Liver (tissue), 9 donors: Measurements from ENCODE around the gene NABP2. TPM values are rescaled to one million over a fixed set of nuclear protein-coding genes. Genes with fewer than 3 reads are reported as not detected.

Experiments
- DNase-seq: peaks from one replicate; pipeline ENCODE4 v3.0.0-alpha.2; 2017; ENCODE audit warnings: low spot score
- H3K27ac ChIP-seq, 2 donors: one replicate each; pipeline ENCODE4 v1.7.0; 2013; ENCODE audit warnings: inconsistent platforms in 2 of 2, low read length in 2 of 2, control low read depth in 1 of 2, low read depth in 1 of 2, mild to moderate bottlenecking in 1 of 2
- H3K27me3 ChIP-seq, 4 donors: one replicate each; pipeline versions ENCODE4 v1.6.1 to v1.7.0; 2013; ENCODE audit warnings: low read length in 3 of 4, inconsistent platforms in 1 of 4, mild to moderate bottlenecking in 1 of 4, moderate library complexity in 1 of 4; ENCODE audit not compliant: control insufficient read depth in 4 of 4, insufficient read depth in 4 of 4
- H3K36me3 ChIP-seq, 4 donors: one replicate each; pipeline versions ENCODE4 v1.6.1 to v1.7.0; 2013; ENCODE audit warnings: low read length in 3 of 4, mild to moderate bottlenecking in 3 of 4, low read depth in 1 of 4, moderate library complexity in 1 of 4; ENCODE audit not compliant: control insufficient read depth in 4 of 4, insufficient read depth in 3 of 4
- H3K4me1 ChIP-seq, 4 donors: one replicate each; pipeline versions ENCODE4 v1.6.1 to v1.7.0; 2013; ENCODE audit warnings: low read length in 3 of 4, mild to moderate bottlenecking in 3 of 4, moderate library complexity in 1 of 4; ENCODE audit not compliant: control insufficient read depth in 4 of 4, insufficient read depth in 4 of 4
- H3K4me3 ChIP-seq, 3 donors: one replicate each; pipeline versions ENCODE4 v1.6.1 to v1.7.0; 2013; ENCODE audit warnings: low read length in 3 of 3, control low read depth in 1 of 3, low read depth in 1 of 3, mild to moderate bottlenecking in 1 of 3
- H3K9ac ChIP-seq, 2 donors: one replicate each; pipeline ENCODE4 v1.7.0; 2013; ENCODE audit warnings: low read length in 2 of 2, mild to moderate bottlenecking in 2 of 2, moderate library complexity in 2 of 2, control low read depth in 1 of 2, low read depth in 1 of 2
- H3K9me3 ChIP-seq, 4 donors: one replicate each; pipeline versions ENCODE4 v1.6.1 to v1.7.0; 2013; ENCODE audit warnings: low read length in 3 of 4; ENCODE audit not compliant: control insufficient read depth in 4 of 4
- EGR1 ChIP-seq, 2 donors: IDR thresholded peaks; 2 replicates each; pipeline ENCODE4 v1.6.1; 2016 to 2018; ENCODE audit warnings: antibody characterized with exemption in 2 of 2, low read depth in 2 of 2
- FOXA1 ChIP-seq: IDR thresholded peaks from 2 replicates; pipeline ENCODE4 v1.6.1; 2016; ENCODE audit warnings: antibody characterized with exemption
- FOXA2 ChIP-seq: IDR thresholded peaks from 2 replicates; pipeline ENCODE4 v1.6.1; 2016; ENCODE audit warnings: antibody characterized with exemption
- GABPA ChIP-seq, 2 donors: IDR thresholded peaks in 1 of 2; conservative IDR thresholded peaks in 1 of 2; 2 replicates each; pipeline ENCODE4 v1.6.1; 2016; ENCODE audit warnings: antibody characterized with exemption in 2 of 2, mild to moderate bottlenecking in 1 of 2, moderate library complexity in 1 of 2
- HNF4A ChIP-seq, 2 donors: conservative IDR thresholded peaks; 2 replicates each; pipeline ENCODE4 v1.6.1; 2016; ENCODE audit warnings: antibody characterized with exemption in 2 of 2, mild to moderate bottlenecking in 2 of 2
- HNF4G ChIP-seq: IDR thresholded peaks from 2 replicates; pipeline ENCODE4 v1.6.1; 2016; ENCODE audit warnings: antibody characterized with exemption
- JUND ChIP-seq, 2 donors: IDR thresholded peaks; 2 replicates each; pipeline ENCODE4 v1.6.1; 2016; ENCODE audit warnings: antibody characterized with exemption in 2 of 2
- RAD21 ChIP-seq, 2 donors: IDR thresholded peaks; 2 replicates each; pipeline ENCODE4 v1.6.1; 2016; ENCODE audit warnings: antibody characterized with exemption in 2 of 2, mild to moderate bottlenecking in 2 of 2
- RXRA ChIP-seq, 2 donors: IDR thresholded peaks; 2 replicates each; pipeline ENCODE4 v1.6.1; 2017 to 2018; ENCODE audit warnings: antibody characterized with exemption in 2 of 2, mild to moderate bottlenecking in 1 of 2
- SP1 ChIP-seq: IDR thresholded peaks from 2 replicates; pipeline ENCODE4 v1.6.1; 2018; ENCODE audit warnings: antibody characterized with exemption, mild to moderate bottlenecking
- TAF1 ChIP-seq: conservative IDR thresholded peaks from 2 replicates; pipeline ENCODE4 v1.6.1; 2016; ENCODE audit warnings: antibody characterized with exemption, mild to moderate bottlenecking
- WGBS: extraction: QIAGEN DNeasy Blood & Tissue Kit; methylation state at CpG from one replicate; pipeline ENCODE4 v1.1.7; 2013; 5-methylcytosine and 5-hydroxymethylcytosine counted together
- polyA plus RNA-seq, 2 donors: library from polyadenylated mRNA; stranded (reverse) in 1 of 2; unstranded in 1 of 2; fragments of 200-250 nt in 1 of 2; fragments of >200 nt in 1 of 2; fragmentation: Nextera tagmentation in 1 of 2; extraction: Ambion mirVana in 1 of 2; gene quantifications; one replicate each; pipeline versions ENCODE4 v1.2.1 to v1.2.3, GENCODE V29; 2013 to 2015
- total RNA-seq, 2 donors: library from RNA; depleted of rRNA; stranded (reverse); fragments of >200 nt; gene quantifications; one replicate each; pipeline ENCODE4 v1.2.3, GENCODE V29; 2014
- TF ChIP-seq, protein P1 (sequence below): IDR thresholded peaks from 2 replicates; pipeline ENCODE4 v1.6.1; 2016; ENCODE audit warnings: antibody characterized with exemption, mild to moderate bottlenecking
- TF ChIP-seq, protein P2 (sequence below): IDR thresholded peaks from 2 replicates; pipeline ENCODE4 v1.6.1; 2016; ENCODE audit warnings: antibody characterized with exemption
- TF ChIP-seq, protein P3 (sequence below): IDR thresholded peaks from 2 replicates; pipeline ENCODE4 v1.6.1; 2016; ENCODE audit warnings: antibody characterized with exemption
- TF ChIP-seq, protein P4 (sequence below): IDR thresholded peaks from 2 replicates; pipeline ENCODE4 v1.6.1; 2016; ENCODE audit warnings: antibody characterized with exemption
- TF ChIP-seq, protein P5 (sequence below): fragments of 150-350 bp; IDR thresholded peaks from 2 replicates; pipeline ENCODE4 v1.5.1; 2017; ENCODE audit warnings: improper control_type of control experiment, low read depth, low read length; ENCODE audit not compliant: missing input control
- donor health status: healthy.
- donor health status: healthy.
- donor health status: healthy.
- donor health status: healthy.
- donor health status: healthy.

NABP2 gene
- total and polyA plus RNA-seq, 4 donors, result 10.8 to 14.5 (median 12.6) TPM

DNA sequence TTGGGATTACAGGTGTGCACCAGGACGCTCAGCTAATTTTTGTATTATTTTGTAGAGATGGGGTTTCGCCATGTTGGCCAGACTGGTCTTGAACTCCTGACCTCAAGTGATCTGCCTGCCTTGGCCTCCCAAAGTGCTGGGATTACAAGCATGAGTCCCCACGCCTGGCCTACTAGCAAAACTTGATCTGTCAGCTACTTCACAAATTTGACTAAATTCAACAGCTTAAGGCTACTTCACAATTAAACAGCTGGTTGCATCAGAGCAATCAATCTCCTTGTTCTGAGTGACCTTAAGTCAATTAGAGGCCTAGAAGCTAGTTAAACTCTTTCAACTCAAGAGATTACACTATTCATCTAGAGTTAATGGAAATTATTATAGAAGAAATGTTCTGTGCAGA lies 54.8 kb downstream of the NABP2 start:
- Histone ChIP-seq H3K27ac (no peak overlapping the region), H3K9ac (no peak overlapping the region), H3K4me1 (peaks cover 0 to 23% (median 18%) of the 10 kb centered on the region in 4 donors), H3K9me3 (no peaks in the 10 kb centered on the region), H3K4me3 (no peak overlapping the region), H3K36me3 (peaks cover 15 to 58% (median 50%) of the 10 kb centered on the region in 4 donors), H3K27me3 (no peaks in the 10 kb centered on the region)
- 93% methylated on average over 3 of the region's 3 CpGs for WGBS
- DNase-seq, result no peak
- TF ChIP-seq EGR1 (IDR thresholded peaks at IDR 0.05; ENCODE audit: low read depth in 2 of 2) (no peak), RXRA (IDR thresholded peaks at IDR 0.05) (no peak), RAD21 (IDR thresholded peaks at IDR 0.05) (no peak), TAF1 (no peak), JUND (IDR thresholded peaks at IDR 0.05) (no peak), HNF4A (conservative IDR thresholded peaks at IDR 0.05) (no peak), FOXA1 (no peak), SP1 (no peak), FOXA2 (no peak), HNF4G (no peak), GABPA (IDR thresholded peaks at IDR 0.05 in 1 of 2, conservative IDR thresholded peaks at IDR 0.05 in 1 of 2) (no peak)
- TF ChIP-seq, protein P1, sequence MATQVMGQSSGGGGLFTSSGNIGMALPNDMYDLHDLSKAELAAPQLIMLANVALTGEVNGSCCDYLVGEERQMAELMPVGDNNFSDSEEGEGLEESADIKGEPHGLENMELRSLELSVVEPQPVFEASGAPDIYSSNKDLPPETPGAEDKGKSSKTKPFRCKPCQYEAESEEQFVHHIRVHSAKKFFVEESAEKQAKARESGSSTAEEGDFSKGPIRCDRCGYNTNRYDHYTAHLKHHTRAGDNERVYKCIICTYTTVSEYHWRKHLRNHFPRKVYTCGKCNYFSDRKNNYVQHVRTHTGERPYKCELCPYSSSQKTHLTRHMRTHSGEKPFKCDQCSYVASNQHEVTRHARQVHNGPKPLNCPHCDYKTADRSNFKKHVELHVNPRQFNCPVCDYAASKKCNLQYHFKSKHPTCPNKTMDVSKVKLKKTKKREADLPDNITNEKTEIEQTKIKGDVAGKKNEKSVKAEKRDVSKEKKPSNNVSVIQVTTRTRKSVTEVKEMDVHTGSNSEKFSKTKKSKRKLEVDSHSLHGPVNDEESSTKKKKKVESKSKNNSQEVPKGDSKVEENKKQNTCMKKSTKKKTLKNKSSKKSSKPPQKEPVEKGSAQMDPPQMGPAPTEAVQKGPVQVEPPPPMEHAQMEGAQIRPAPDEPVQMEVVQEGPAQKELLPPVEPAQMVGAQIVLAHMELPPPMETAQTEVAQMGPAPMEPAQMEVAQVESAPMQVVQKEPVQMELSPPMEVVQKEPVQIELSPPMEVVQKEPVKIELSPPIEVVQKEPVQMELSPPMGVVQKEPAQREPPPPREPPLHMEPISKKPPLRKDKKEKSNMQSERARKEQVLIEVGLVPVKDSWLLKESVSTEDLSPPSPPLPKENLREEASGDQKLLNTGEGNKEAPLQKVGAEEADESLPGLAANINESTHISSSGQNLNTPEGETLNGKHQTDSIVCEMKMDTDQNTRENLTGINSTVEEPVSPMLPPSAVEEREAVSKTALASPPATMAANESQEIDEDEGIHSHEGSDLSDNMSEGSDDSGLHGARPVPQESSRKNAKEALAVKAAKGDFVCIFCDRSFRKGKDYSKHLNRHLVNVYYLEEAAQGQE, result no peak
- TF ChIP-seq, protein P2, sequence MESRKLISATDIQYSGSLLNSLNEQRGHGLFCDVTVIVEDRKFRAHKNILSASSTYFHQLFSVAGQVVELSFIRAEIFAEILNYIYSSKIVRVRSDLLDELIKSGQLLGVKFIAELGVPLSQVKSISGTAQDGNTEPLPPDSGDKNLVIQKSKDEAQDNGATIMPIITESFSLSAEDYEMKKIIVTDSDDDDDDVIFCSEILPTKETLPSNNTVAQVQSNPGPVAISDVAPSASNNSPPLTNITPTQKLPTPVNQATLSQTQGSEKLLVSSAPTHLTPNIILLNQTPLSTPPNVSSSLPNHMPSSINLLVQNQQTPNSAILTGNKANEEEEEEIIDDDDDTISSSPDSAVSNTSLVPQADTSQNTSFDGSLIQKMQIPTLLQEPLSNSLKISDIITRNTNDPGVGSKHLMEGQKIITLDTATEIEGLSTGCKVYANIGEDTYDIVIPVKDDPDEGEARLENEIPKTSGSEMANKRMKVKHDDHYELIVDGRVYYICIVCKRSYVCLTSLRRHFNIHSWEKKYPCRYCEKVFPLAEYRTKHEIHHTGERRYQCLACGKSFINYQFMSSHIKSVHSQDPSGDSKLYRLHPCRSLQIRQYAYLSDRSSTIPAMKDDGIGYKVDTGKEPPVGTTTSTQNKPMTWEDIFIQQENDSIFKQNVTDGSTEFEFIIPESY, result no peak
- TF ChIP-seq, protein P3, sequence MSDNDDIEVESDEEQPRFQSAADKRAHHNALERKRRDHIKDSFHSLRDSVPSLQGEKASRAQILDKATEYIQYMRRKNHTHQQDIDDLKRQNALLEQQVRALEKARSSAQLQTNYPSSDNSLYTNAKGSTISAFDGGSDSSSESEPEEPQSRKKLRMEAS, result no peak
- TF ChIP-seq, protein P4, sequence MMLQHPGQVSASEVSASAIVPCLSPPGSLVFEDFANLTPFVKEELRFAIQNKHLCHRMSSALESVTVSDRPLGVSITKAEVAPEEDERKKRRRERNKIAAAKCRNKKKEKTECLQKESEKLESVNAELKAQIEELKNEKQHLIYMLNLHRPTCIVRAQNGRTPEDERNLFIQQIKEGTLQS, result no peak
- TF ChIP-seq, protein P5, sequence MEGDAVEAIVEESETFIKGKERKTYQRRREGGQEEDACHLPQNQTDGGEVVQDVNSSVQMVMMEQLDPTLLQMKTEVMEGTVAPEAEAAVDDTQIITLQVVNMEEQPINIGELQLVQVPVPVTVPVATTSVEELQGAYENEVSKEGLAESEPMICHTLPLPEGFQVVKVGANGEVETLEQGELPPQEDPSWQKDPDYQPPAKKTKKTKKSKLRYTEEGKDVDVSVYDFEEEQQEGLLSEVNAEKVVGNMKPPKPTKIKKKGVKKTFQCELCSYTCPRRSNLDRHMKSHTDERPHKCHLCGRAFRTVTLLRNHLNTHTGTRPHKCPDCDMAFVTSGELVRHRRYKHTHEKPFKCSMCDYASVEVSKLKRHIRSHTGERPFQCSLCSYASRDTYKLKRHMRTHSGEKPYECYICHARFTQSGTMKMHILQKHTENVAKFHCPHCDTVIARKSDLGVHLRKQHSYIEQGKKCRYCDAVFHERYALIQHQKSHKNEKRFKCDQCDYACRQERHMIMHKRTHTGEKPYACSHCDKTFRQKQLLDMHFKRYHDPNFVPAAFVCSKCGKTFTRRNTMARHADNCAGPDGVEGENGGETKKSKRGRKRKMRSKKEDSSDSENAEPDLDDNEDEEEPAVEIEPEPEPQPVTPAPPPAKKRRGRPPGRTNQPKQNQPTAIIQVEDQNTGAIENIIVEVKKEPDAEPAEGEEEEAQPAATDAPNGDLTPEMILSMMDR, result no peak

Other genes starting within 250 kb of the NABP2 start
- gene SUOX, start 227.1 kb upstream of the NABP2 start, total RNA-seq, result 10 to 100 TPM; 17.3 to 39.3 TPM
- gene SUOX, start 227.1 kb upstream of the NABP2 start, polyA plus RNA-seq, result 10 to 100 TPM; 33.0 to 33.1 TPM
- gene IKZF4, start 203.3 kb upstream of the NABP2 start, total RNA-seq, result 1 to 10 TPM in 1 of 2 donors, under 1 TPM in 1; 0.47 to 1.9 TPM
- gene IKZF4, start 203.3 kb upstream of the NABP2 start, polyA plus RNA-seq, result under 1 TPM; 0.69 to 0.80 TPM
- gene RPS26, start 182.4 kb upstream of the NABP2 start, total RNA-seq, result 100 to 1,000 TPM in 1 of 2 donors, 10 to 100 TPM in 1; 62.2 to 187 TPM
- gene RPS26, start 182.4 kb upstream of the NABP2 start, polyA plus RNA-seq, result 100 to 1,000 TPM; 250 to 402 TPM
- 100 to 1,000 TPM in 1 of 2 donors, 10 to 100 TPM in 1; 69.0 to 141 TPM for gene ERBB3, start 144.2 kb upstream of the NABP2 start, total RNA-seq
- gene ERBB3, start 144.2 kb upstream of the NABP2 start, polyA plus RNA-seq, result 10 to 100 TPM; 32.4 to 34.2 TPM
- gene PA2G4, start 119.8 kb upstream of the NABP2 start, total RNA-seq, result 100 to 1,000 TPM in 1 of 2 donors, 10 to 100 TPM in 1; 74.3 to 148 TPM
- 10 to 100 TPM; 56.8 to 62.9 TPM for gene PA2G4, start 119.8 kb upstream of the NABP2 start, polyA plus RNA-seq
- gene RPL41, start 107.7 kb upstream of the NABP2 start, total RNA-seq, result 1,000 to 10,000 TPM in 1 of 2 donors, 100 to 1,000 TPM in 1; 979 to 1,323 TPM
- 1,000 to 10,000 TPM; 1,640 to 2,155 TPM for gene RPL41, start 107.7 kb upstream of the NABP2 start, polyA plus RNA-seq
- 1 to 10 TPM; 2.0 to 5.2 TPM for gene ZC3H10, start 106.1 kb upstream of the NABP2 start, total RNA-seq
- 1 to 10 TPM; 1.3 to 1.8 TPM for gene ZC3H10, start 106.1 kb upstream of the NABP2 start, polyA plus RNA-seq
- 10 to 100 TPM; 59.5 to 93.5 TPM for gene ESYT1, start 96.1 kb upstream of the NABP2 start, total RNA-seq
- 10 to 100 TPM; 41.0 to 58.1 TPM for gene ESYT1, start 96.1 kb upstream of the NABP2 start, polyA plus RNA-seq
- 10 to 100 TPM in 1 of 2 donors, 1 to 10 TPM in 1; 3.7 to 14.2 TPM for gene MYL6B, start 71.8 kb upstream of the NABP2 start, total RNA-seq
- 10 to 100 TPM; 11.2 to 13.9 TPM for gene MYL6B, start 71.8 kb upstream of the NABP2 start, polyA plus RNA-seq
- gene MYL6, start 66.0 kb upstream of the NABP2 start, total RNA-seq, result 100 to 1,000 TPM; 298 to 482 TPM
- 100 to 1,000 TPM; 766 to 975 TPM for gene MYL6, start 66.0 kb upstream of the NABP2 start, polyA plus RNA-seq
- 10 to 100 TPM; 20.5 to 24.6 TPM for gene SMARCC2, start 34.9 kb upstream of the NABP2 start, total RNA-seq
- gene SMARCC2, start 34.9 kb upstream of the NABP2 start, polyA plus RNA-seq, result 10 to 100 TPM; 12.8 to 24.8 TPM
- 10 to 100 TPM; 22.1 to 31.8 TPM for gene RNF41, start 2.4 kb upstream of the NABP2 start, total RNA-seq
- gene RNF41, start 2.4 kb upstream of the NABP2 start, polyA plus RNA-seq, result 10 to 100 TPM in 1 of 2 donors, 1 to 10 TPM in 1; 7.6 to 11.5 TPM
- 100 to 1,000 TPM; 157 to 195 TPM for gene SLC39A5, start 5.7 kb downstream of the NABP2 start, total RNA-seq
- 100 to 1,000 TPM; 125 to 126 TPM for gene SLC39A5, start 5.7 kb downstream of the NABP2 start, polyA plus RNA-seq
- gene ANKRD52, start 34.0 kb downstream of the NABP2 start, total RNA-seq, result 10 to 100 TPM in 1 of 2 donors, 1 to 10 TPM in 1; 8.3 to 13.6 TPM
- gene ANKRD52, start 34.0 kb downstream of the NABP2 start, polyA plus RNA-seq, result 10 to 100 TPM in 1 of 2 donors, 1 to 10 TPM in 1; 5.4 to 10.3 TPM
- 10 to 100 TPM in 1 of 2 donors, 1 to 10 TPM in 1; 3.2 to 40.7 TPM for gene COQ10A, start 42.6 kb downstream of the NABP2 start, total RNA-seq
- 10 to 100 TPM in 1 of 2 donors, 1 to 10 TPM in 1; 9.5 to 21.6 TPM for gene COQ10A, start 42.6 kb downstream of the NABP2 start, polyA plus RNA-seq
- 10 to 100 TPM; 59.0 to 79.9 TPM for gene CS, start 76.0 kb downstream of the NABP2 start, total RNA-seq
- 10 to 100 TPM; 33.8 to 36.0 TPM for gene CS, start 76.0 kb downstream of the NABP2 start, polyA plus RNA-seq
- 10 to 100 TPM; 24.6 to 68.7 TPM for gene CNPY2, start 91.6 kb downstream of the NABP2 start, total RNA-seq
- gene CNPY2, start 91.6 kb downstream of the NABP2 start, polyA plus RNA-seq, result 100 to 1,000 TPM in 1 of 2 donors, 10 to 100 TPM in 1; 72.6 to 163 TPM
- 10 to 100 TPM; 20.5 to 92.4 TPM for gene PAN2, start 109.7 kb downstream of the NABP2 start, total RNA-seq
- gene PAN2, start 109.7 kb downstream of the NABP2 start, polyA plus RNA-seq, result 10 to 100 TPM; 26.9 to 28.5 TPM
- gene IL23A, start 114.5 kb downstream of the NABP2 start, total RNA-seq, result under 1 TPM in 1 of 2 donors, not detected in 1; 0.25 TPM
- gene IL23A, start 114.5 kb downstream of the NABP2 start, polyA plus RNA-seq, result under 1 TPM; 0.14 to 0.22 TPM
- 100 to 1,000 TPM in 1 of 2 donors, 10 to 100 TPM in 1; 68.7 to 219 TPM for gene STAT2, start 135.8 kb downstream of the NABP2 start, total RNA-seq
- 10 to 100 TPM; 48.4 to 64.5 TPM for gene STAT2, start 135.8 kb downstream of the NABP2 start, polyA plus RNA-seq
- gene APOF, start 138.5 kb downstream of the NABP2 start, total RNA-seq, result 100 to 1,000 TPM in 1 of 2 donors, 10 to 100 TPM in 1; 11.9 to 109 TPM
- 100 to 1,000 TPM; 203 to 335 TPM for gene APOF, start 138.5 kb downstream of the NABP2 start, polyA plus RNA-seq
- 10 to 100 TPM; 12.9 to 17.6 TPM for gene TIMELESS, start 225.1 kb downstream of the NABP2 start, total RNA-seq
- 1 to 10 TPM; 5.1 to 7.8 TPM for gene TIMELESS, start 225.1 kb downstream of the NABP2 start, polyA plus RNA-seq
- gene MIP, start 230.3 kb downstream of the NABP2 start, total RNA-seq, result under 1 TPM; 0.09 to 0.50 TPM
- gene MIP, start 230.3 kb downstream of the NABP2 start, polyA plus RNA-seq, result under 1 TPM; 0.28 to 0.60 TPM
- gene SPRYD4, start 244.2 kb downstream of the NABP2 start, total RNA-seq, result 1 to 10 TPM; 3.8 to 7.6 TPM
- 10 to 100 TPM in 1 of 2 donors, 1 to 10 TPM in 1; 7.7 to 13.0 TPM for gene SPRYD4, start 244.2 kb downstream of the NABP2 start, polyA plus RNA-seq